Natural killer cell (primary cell): ENCODE data around the gene ME1. TPM values are rescaled to one million over a fixed set of nuclear protein-coding genes. Genes with fewer than 3 reads are reported as not detected.
A peak's percentile ranks its signal among the peaks of the same experiment; 100 is the strongest.

Source experiments
- ATAC-seq, 3 donors: fragments of 150-1000 bp in 2 of 3; fragments of 200-7000 bp in 1 of 3; cut with Tn5 transposase; 1 replicate in 1 of 3; 2 replicates in 2 of 3; pipeline ENCODE4 v1.10.0; 2021; ENCODE audit warnings: mild to moderate bottlenecking in 2 of 3, moderate library complexity in 2 of 3
- DNase-seq, 2 donors: peaks; one replicate each; pipeline versions ENCODE4 v3.0.0 to v3.0.0-alpha.2; 2013 to 2021; ENCODE audit warnings: mixed read lengths in 1 of 2
- H3K27ac ChIP-seq: one replicate; pipeline ENCODE4 v1.5.1; 2013; ENCODE audit warnings: mild to moderate bottlenecking, low read length
- H3K27me3 ChIP-seq: one replicate; pipeline ENCODE4 v1.6.1; 2013; ENCODE audit warnings: low read length; ENCODE audit not compliant: control insufficient read depth, insufficient read depth
- H3K36me3 ChIP-seq: one replicate; pipeline ENCODE4 v1.6.1; 2013; ENCODE audit warnings: low read length; ENCODE audit not compliant: control insufficient read depth, insufficient read depth
- H3K4me1 ChIP-seq: one replicate; pipeline ENCODE4 v1.6.1; 2013; ENCODE audit warnings: low read length; ENCODE audit not compliant: control insufficient read depth, insufficient read depth
- H3K4me3 ChIP-seq: one replicate; pipeline ENCODE4 v1.5.1; 2013; ENCODE audit warnings: low read length
- H3K9me3 ChIP-seq: one replicate; pipeline ENCODE4 v1.6.1; 2013; ENCODE audit warnings: low read length; ENCODE audit not compliant: control insufficient read depth, insufficient read depth
- H3K27ac Mint-ChIP-seq, 2 donors: one replicate each; pipeline ENCODE4 v1.8.0; 2022; ENCODE audit warnings: mild to moderate bottlenecking in 2 of 2, mixed read lengths in 2 of 2, moderate library complexity in 1 of 2
- H3K27me3 Mint-ChIP-seq, 2 donors: one replicate each; pipeline ENCODE4 v1.8.0; 2022; ENCODE audit warnings: low read depth in 2 of 2, mixed read lengths in 2 of 2
- H3K36me3 Mint-ChIP-seq: one replicate; pipeline ENCODE4 v1.8.0; 2022; ENCODE audit warnings: mixed read lengths
- H3K4me1 Mint-ChIP-seq, 2 donors: one replicate each; pipeline ENCODE4 v1.8.0; 2022; ENCODE audit warnings: mixed read lengths in 2 of 2
- H3K4me3 Mint-ChIP-seq: one replicate; pipeline ENCODE4 v1.8.0; 2022; ENCODE audit warnings: mild to moderate bottlenecking, moderate library complexity, mixed read lengths
- H3K9me3 Mint-ChIP-seq, 2 donors: one replicate each; pipeline ENCODE4 v1.8.0; 2022; ENCODE audit warnings: mixed read lengths in 2 of 2
- WGBS: methylation state at CpG from one replicate; pipeline ENCODE4 v1.1.7; 2013; ENCODE audit warnings: missing lambda C conversion rate; ENCODE audit not compliant: insufficient coverage; 5-methylcytosine and 5-hydroxymethylcytosine counted together
- intact Hi-C: fragments of 100-400 bp; cut with micrococcal nuclease; formaldehyde crosslinking; loops from one replicate; pipeline ENCODE4 v1.14.2; 2022
- total RNA-seq, 4 donors: library from RNA; stranded (reverse); fragments of 120-200 nt in 1 of 4; gene quantifications; one replicate each; pipeline versions ENCODE4 v1.2.3 to v1.2.4, GENCODE V29; 2013 to 2022
- TF ChIP-seq, protein P1 (sequence below): fragments of 200-600 bp; IDR thresholded peaks from one replicate; pipeline ENCODE4 v1.8.0; 2022; ENCODE audit warnings: antibody characterized with exemption

ME1 gene
- total RNA-seq, 3 donors from 2014 or later (not counting 1 experiment from before 2014, with no cell fraction given), result 0.14 to 0.32 TPM; not detected in 1

DNA sequence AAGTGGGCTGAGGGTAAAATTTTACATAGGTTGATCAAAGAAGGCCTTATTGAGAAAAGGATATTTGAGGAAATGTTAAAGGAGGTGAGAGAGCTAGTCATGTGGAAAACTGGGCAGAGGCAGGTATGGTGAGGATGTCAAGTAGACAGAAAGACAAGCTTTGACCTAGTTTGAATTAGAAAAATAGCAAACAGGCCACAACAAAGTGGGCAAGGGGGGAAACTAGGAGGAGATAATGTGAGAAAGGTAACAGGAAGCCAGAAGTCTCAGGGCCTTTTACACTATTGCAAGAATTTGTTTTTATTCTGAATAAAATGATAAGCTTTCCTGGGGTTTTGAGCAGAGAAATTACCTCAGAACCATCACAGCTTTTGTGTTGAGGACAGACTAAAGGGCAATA lies 122.0 kb downstream of the ME1 start:
- Mint-ChIP-seq H3K27me3 (no peaks in the 10 kb centered on the region), H3K27ac (peak overlapping the region; percentile 66 to 81), H3K4me1 (peaks cover 37 to 40% of the 10 kb centered on the region in 2 donors), H3K4me3 (peak overlapping the region; percentile 47), H3K36me3 (no peaks in the 10 kb centered on the region), H3K9me3 (no peaks in the 10 kb centered on the region)
- peak; percentile 48 to 86 (median 60) for ATAC-seq
- intact Hi-C loops, result no loop called here
- no peaks in the 10 kb centered on the region for H3K36me3 ChIP-seq
- no peaks in the 10 kb centered on the region for H3K27me3 ChIP-seq
- peak in 1 of 2 donors; percentile 23 for DNase-seq
- TF ChIP-seq, protein P1, sequence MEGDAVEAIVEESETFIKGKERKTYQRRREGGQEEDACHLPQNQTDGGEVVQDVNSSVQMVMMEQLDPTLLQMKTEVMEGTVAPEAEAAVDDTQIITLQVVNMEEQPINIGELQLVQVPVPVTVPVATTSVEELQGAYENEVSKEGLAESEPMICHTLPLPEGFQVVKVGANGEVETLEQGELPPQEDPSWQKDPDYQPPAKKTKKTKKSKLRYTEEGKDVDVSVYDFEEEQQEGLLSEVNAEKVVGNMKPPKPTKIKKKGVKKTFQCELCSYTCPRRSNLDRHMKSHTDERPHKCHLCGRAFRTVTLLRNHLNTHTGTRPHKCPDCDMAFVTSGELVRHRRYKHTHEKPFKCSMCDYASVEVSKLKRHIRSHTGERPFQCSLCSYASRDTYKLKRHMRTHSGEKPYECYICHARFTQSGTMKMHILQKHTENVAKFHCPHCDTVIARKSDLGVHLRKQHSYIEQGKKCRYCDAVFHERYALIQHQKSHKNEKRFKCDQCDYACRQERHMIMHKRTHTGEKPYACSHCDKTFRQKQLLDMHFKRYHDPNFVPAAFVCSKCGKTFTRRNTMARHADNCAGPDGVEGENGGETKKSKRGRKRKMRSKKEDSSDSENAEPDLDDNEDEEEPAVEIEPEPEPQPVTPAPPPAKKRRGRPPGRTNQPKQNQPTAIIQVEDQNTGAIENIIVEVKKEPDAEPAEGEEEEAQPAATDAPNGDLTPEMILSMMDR, result no peak
- H3K27ac ChIP-seq, result peak overlapping the region; percentile 50
- no peak overlapping the region for H3K4me3 ChIP-seq
- no peaks in the 10 kb centered on the region for H3K9me3 ChIP-seq
- peaks cover 15% of the 10 kb centered on the region for H3K4me1 ChIP-seq

DNA sequence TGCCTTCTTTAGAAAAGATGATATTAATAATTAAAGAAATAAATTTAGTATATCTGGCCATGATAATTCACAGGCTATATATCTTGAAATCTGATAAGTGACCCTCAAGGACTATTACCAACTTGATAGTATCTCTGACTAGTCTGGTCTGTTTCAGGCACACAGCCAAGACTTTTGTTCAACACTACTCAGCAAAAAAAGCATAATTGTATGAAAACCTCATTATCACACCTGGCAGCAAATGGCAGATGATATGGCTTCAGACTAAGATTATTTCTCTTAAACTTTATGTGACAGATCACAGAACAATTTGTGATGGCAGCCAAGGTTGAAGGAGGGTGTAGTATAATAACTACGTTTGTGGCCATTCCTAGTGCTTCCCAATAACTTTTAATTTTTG lies 123.0 kb downstream of the ME1 start:
- TF ChIP-seq, protein P1, result no peak
- Histone ChIP-seq H3K4me3 (no peak overlapping the region), H3K4me1 (peaks cover 15% of the 10 kb centered on the region), H3K9me3 (no peaks in the 10 kb centered on the region), H3K27ac (no peak overlapping the region), H3K27me3 (no peaks in the 10 kb centered on the region), H3K36me3 (no peaks in the 10 kb centered on the region)
- H3K27me3 Mint-ChIP-seq, result no peaks in the 10 kb centered on the region
- DNase-seq (no peak), ATAC-seq (peak in 1 of 3 donors; percentile 26)
- intact Hi-C loops, result no loop called here
- H3K9me3 Mint-ChIP-seq, result no peaks in the 10 kb centered on the region
- no CpG with 5 or more reads among the region's 1 CpG for WGBS
- peaks cover 31 to 35% of the 10 kb centered on the region in 2 donors for H3K4me1 Mint-ChIP-seq
- H3K27ac Mint-ChIP-seq, result no peak overlapping the region
- H3K4me3 Mint-ChIP-seq, result no peak overlapping the region
- H3K36me3 Mint-ChIP-seq, result no peaks in the 10 kb centered on the region

DNA sequence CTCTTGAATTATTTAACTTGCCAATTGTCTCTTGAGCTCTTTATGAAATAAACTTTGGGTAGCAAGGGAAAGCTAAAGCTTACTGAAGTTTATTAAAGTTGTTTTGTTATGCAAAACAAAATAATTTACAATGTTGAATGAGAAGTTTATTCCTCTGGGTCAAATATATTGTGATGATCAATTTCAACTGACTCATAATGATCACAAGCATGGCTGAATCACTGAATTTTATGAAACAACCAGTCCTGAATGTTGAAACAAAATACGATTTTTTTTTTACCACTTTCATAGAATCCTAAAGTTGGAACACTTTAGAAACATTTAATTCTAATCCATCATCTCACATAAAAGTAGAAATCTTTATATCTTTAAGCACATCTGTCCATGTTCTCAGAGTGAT lies 127.4 kb downstream of the ME1 start:
- Histone ChIP-seq H3K27me3 (no peaks in the 10 kb centered on the region), H3K4me3 (no peak overlapping the region), H3K4me1 (no peaks in the 10 kb centered on the region), H3K36me3 (no peaks in the 10 kb centered on the region), H3K9me3 (no peaks in the 10 kb centered on the region), H3K27ac (no peak overlapping the region)
- Mint-ChIP-seq H3K4me3 (no peak overlapping the region), H3K9me3 (no peaks in the 10 kb centered on the region), H3K27me3 (no peaks in the 10 kb centered on the region), H3K4me1 (peaks cover 0 to 6% of the 10 kb centered on the region in 2 donors), H3K27ac (no peak overlapping the region), H3K36me3 (no peaks in the 10 kb centered on the region)
- TF ChIP-seq, protein P1, result no peak
- DNase-seq (no peak), ATAC-seq (no peak)
- intact Hi-C loops, result no loop called here
- WGBS, result no CpG with 5 or more reads among the region's 1 CpG

DNA sequence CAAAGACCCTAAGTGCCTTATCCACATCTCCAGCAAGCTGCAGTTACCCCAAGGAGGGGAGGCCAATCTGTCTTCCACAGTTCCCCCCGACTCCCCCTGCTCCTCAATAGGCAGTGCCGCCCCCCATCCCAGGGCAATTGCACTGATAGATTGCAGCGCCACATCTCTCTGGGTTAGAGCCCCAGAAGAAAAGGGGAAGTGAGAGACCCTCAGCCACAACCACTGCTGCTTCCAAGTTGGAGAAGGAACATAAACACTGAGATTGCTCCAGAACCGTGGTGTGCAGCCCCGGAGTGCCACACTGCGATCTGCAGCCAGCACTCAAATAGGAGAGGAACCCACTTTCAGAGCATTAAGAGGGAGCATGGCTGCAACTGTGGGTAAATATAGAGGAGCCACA lies 136.2 kb downstream of the ME1 start:
- intact Hi-C loops, result no loop called here
- Mint-ChIP-seq H3K27ac (no peak overlapping the region), H3K9me3 (no peaks in the 10 kb centered on the region), H3K4me1 (peaks cover 0 to 16% of the 10 kb centered on the region in 2 donors), H3K36me3 (no peaks in the 10 kb centered on the region), H3K27me3 (peaks cover 0 to 6% of the 10 kb centered on the region in 2 donors), H3K4me3 (no peak overlapping the region)
- H3K27ac ChIP-seq, result no peak overlapping the region
- no peaks in the 10 kb centered on the region for H3K27me3 ChIP-seq
- TF ChIP-seq, protein P1, result no peak
- ATAC-seq (no peak), DNase-seq (no peak)
- peaks cover 4% of the 10 kb centered on the region for H3K4me1 ChIP-seq
- no peaks in the 10 kb centered on the region for H3K36me3 ChIP-seq
- no peak overlapping the region for H3K4me3 ChIP-seq
- H3K9me3 ChIP-seq, result no peaks in the 10 kb centered on the region
- 75% methylated on average over 6 of the region's 6 CpGs for WGBS
